Measurements from ENCODE around the gene JUND. TPM values are rescaled to one million over a fixed set of nuclear protein-coding genes. Genes with fewer than 3 reads are reported as not detected.
"Not testable (repeated sequence)": the region's sequence is repeated elsewhere in the genome, so short reads cannot be mapped to it uniquely, and the experiment has no call there.

JUND gene
- 1,564 TPM for total RNA-seq
- polyA plus RNA-seq = 10 to 100 TPM; 30.7 to 85.9 (median 58.8) TPM

- H3K27ac Mint-ChIP-seq = peak within 1 kb of the TSS; percentile 94 to 99 (median 99)
- peak within 1 kb of the TSS; percentile 78 for H3K4me3 ChIP-seq (ENCODE audit: low read depth, low read length)
- H3K9me3 Mint-ChIP-seq = peaks cover 0 to 14% (median 0%) of the 10 kb centered on the region in 7 donors
- DNase-seq (peak; percentile 98 to 99 (median 98)), ATAC-seq (ENCODE audit: low read depth in 2 of 2) (peak; percentile 72 to 76)
- H3K27ac ChIP-seq (ENCODE audit: insufficient read depth, low read length, poor library complexity, severe bottlenecking) = peak within 1 kb of the TSS; percentile 99
- peaks cover 13% of the 10 kb centered on the region for H3K36me3 Mint-ChIP-seq
- H3K4me1 ChIP-seq (ENCODE audit: control insufficient read depth, insufficient read depth, low read length, poor library complexity, severe bottlenecking) = peaks cover 50% of the 10 kb centered on the region
- H3K27me3 Mint-ChIP-seq = peaks cover 29% of the 10 kb centered on the region
- no peaks in the 10 kb centered on the region for H3K9me3 ChIP-seq (ENCODE audit: control insufficient read depth in 2 of 2, low read length in 2 of 2)
- H3K27me3 ChIP-seq (ENCODE audit: control insufficient read depth, insufficient read depth, low read length) = no peaks in the 10 kb centered on the region
- H3K36me3 ChIP-seq (ENCODE audit: control insufficient read depth, insufficient read depth, low read length) = peaks cover 13% of the 10 kb centered on the region
- H3K4me1 Mint-ChIP-seq = peaks cover 9 to 58% (median 37%) of the 10 kb centered on the region in 4 donors
- H3K4me3 Mint-ChIP-seq = peak within 1 kb of the TSS; percentile 95 to 99 (median 98)
Measured at GRCh38 chr19:18281082-18282020, at the start of gene JUND. Gene JUND, minus strand, starts transcription at chr19:18281622. Its CDS starts 138 bp downstream, at chr19:18281484.

- Mint-ChIP-seq H3K9me3 (no peaks in the 10 kb centered on the region), H3K27me3 (no peaks in the 10 kb centered on the region), H3K4me1 (peaks cover 4 to 11% (median 7%) of the 10 kb centered on the region in 4 donors), H3K4me3 (no peak overlapping the region), H3K36me3 (no peaks in the 10 kb centered on the region), H3K27ac (no peak overlapping the region)
- H3K36me3 ChIP-seq (ENCODE audit: control insufficient read depth, insufficient read depth, low read length) = no peaks in the 10 kb centered on the region
- H3K27ac ChIP-seq (ENCODE audit: insufficient read depth, low read length, poor library complexity, severe bottlenecking) = no peak overlapping the region
- H3K27me3 ChIP-seq (ENCODE audit: control insufficient read depth, insufficient read depth, low read length) = no peaks in the 10 kb centered on the region
- H3K4me3 ChIP-seq (ENCODE audit: low read depth, low read length) = no peak overlapping the region
- H3K4me1 ChIP-seq (ENCODE audit: control insufficient read depth, insufficient read depth, low read length, poor library complexity, severe bottlenecking) = peaks cover 10% of the 10 kb centered on the region
- no peak for ATAC-seq (ENCODE audit: low read depth in 2 of 2)
- no peaks in the 10 kb centered on the region for H3K9me3 ChIP-seq (ENCODE audit: control insufficient read depth in 2 of 2, low read length in 2 of 2)
- DNase-seq = no peak
Measured at GRCh38 chr19:18330868-18331267, 49.4 kb upstream of the JUND start.

- H3K27me3 ChIP-seq (ENCODE audit: control insufficient read depth, insufficient read depth, low read length) = no peaks in the 10 kb centered on the region
- peaks cover 10% of the 10 kb centered on the region for H3K4me1 ChIP-seq (ENCODE audit: control insufficient read depth, insufficient read depth, low read length, poor library complexity, severe bottlenecking)
- H3K4me3 Mint-ChIP-seq = peak overlapping the region in 1 of 4 donors; percentile 56
- H3K27me3 Mint-ChIP-seq = no peaks in the 10 kb centered on the region
- H3K36me3 Mint-ChIP-seq = no peaks in the 10 kb centered on the region
- H3K9me3 Mint-ChIP-seq = no peaks in the 10 kb centered on the region
- H3K4me1 Mint-ChIP-seq = peaks cover 4 to 11% (median 8%) of the 10 kb centered on the region in 4 donors
- H3K4me3 ChIP-seq (ENCODE audit: low read depth, low read length) = peak overlapping the region; percentile 75
- H3K27ac ChIP-seq (ENCODE audit: insufficient read depth, low read length, poor library complexity, severe bottlenecking) = peak overlapping the region; percentile 1
- ATAC-seq (ENCODE audit: low read depth in 2 of 2) (no peak), DNase-seq (no peak)
- H3K9me3 ChIP-seq (ENCODE audit: control insufficient read depth in 2 of 2, low read length in 2 of 2) = no peaks in the 10 kb centered on the region
- H3K27ac Mint-ChIP-seq = peak overlapping the region in 1 of 3 donors; percentile 48
- H3K36me3 ChIP-seq (ENCODE audit: control insufficient read depth, insufficient read depth, low read length) = no peaks in the 10 kb centered on the region
Measured at GRCh38 chr19:18329035-18329376, 47.6 kb upstream of the JUND start.

GRCh38 chr19:18328340-18329034 lies 47.1 kb upstream of the JUND start:
- peaks cover 5 to 16% (median 10%) of the 10 kb centered on the region in 4 donors for H3K4me1 Mint-ChIP-seq
- H3K4me1 ChIP-seq (ENCODE audit: control insufficient read depth, insufficient read depth, low read length, poor library complexity, severe bottlenecking) = peaks cover 15% of the 10 kb centered on the region
- H3K9me3 Mint-ChIP-seq = no peaks in the 10 kb centered on the region
- peak overlapping the region; percentile 1 for H3K27ac ChIP-seq (ENCODE audit: insufficient read depth, low read length, poor library complexity, severe bottlenecking)
- DNase-seq (peak; percentile 82 to 96 (median 89)), ATAC-seq (ENCODE audit: low read depth in 2 of 2) (peak; percentile 95 to 98)
- no peaks in the 10 kb centered on the region for H3K27me3 ChIP-seq (ENCODE audit: control insufficient read depth, insufficient read depth, low read length)
- H3K27me3 Mint-ChIP-seq = no peaks in the 10 kb centered on the region
- no peaks in the 10 kb centered on the region for H3K36me3 Mint-ChIP-seq
- H3K36me3 ChIP-seq (ENCODE audit: control insufficient read depth, insufficient read depth, low read length) = no peaks in the 10 kb centered on the region
- peak overlapping the region; percentile 75 for H3K4me3 ChIP-seq (ENCODE audit: low read depth, low read length)
- peak overlapping the region in 2 of 3 donors; percentile 48 to 73 for H3K27ac Mint-ChIP-seq
- peak overlapping the region; percentile 2 to 76 (median 52) for H3K4me3 Mint-ChIP-seq
- no peaks in the 10 kb centered on the region for H3K9me3 ChIP-seq (ENCODE audit: control insufficient read depth in 2 of 2, low read length in 2 of 2)

- no peak overlapping the region for H3K4me3 Mint-ChIP-seq
- Histone ChIP-seq H3K27me3 (ENCODE audit: control insufficient read depth, insufficient read depth, low read length) (no peaks in the 10 kb centered on the region), H3K4me1 (ENCODE audit: control insufficient read depth, insufficient read depth, low read length, poor library complexity, severe bottlenecking) (peaks cover 28% of the 10 kb centered on the region), H3K4me3 (ENCODE audit: low read depth, low read length) (no peak overlapping the region), H3K27ac (ENCODE audit: insufficient read depth, low read length, poor library complexity, severe bottlenecking) (no peak overlapping the region), H3K36me3 (ENCODE audit: control insufficient read depth, insufficient read depth, low read length) (no peaks in the 10 kb centered on the region), H3K9me3 (ENCODE audit: control insufficient read depth in 2 of 2, low read length in 2 of 2) (no peaks in the 10 kb centered on the region)
- H3K9me3 Mint-ChIP-seq = no peaks in the 10 kb centered on the region
- no peaks in the 10 kb centered on the region for H3K36me3 Mint-ChIP-seq
- DNase-seq = no peak
- peak overlapping the region in 1 of 3 donors; percentile 20 for H3K27ac Mint-ChIP-seq
- H3K27me3 Mint-ChIP-seq = no peaks in the 10 kb centered on the region
- ATAC-seq (ENCODE audit: low read depth in 2 of 2) = no peak
- peaks cover 14 to 30% (median 22%) of the 10 kb centered on the region in 4 donors for H3K4me1 Mint-ChIP-seq
Measured at GRCh38 chr19:18326772-18327171, 45.4 kb upstream of the JUND start.

- not testable (repeated sequence) for H3K9me3 ChIP-seq (ENCODE audit: control insufficient read depth in 2 of 2, low read length in 2 of 2)
Measured at GRCh38 chr19:18324373-18324731, 42.9 kb upstream of the JUND start.

GRCh38 chr19:18322759-18323460 lies 41.5 kb upstream of the JUND start, which contains the start of gene LSM4:
Gene LSM4, minus strand, starts transcription at chr19:18323076. Its CDS starts 56 bp downstream, at chr19:18323020.
- Mint-ChIP-seq H3K36me3 (peaks cover 3% of the 10 kb centered on the region), H3K27ac (peak within 1 kb of the TSS; percentile 91 to 97 (median 96)), H3K4me3 (peak within 1 kb of the TSS; percentile 78 to 94 (median 86)), H3K9me3 (peaks cover 0 to 2% (median 0%) of the 10 kb centered on the region in 7 donors), H3K4me1 (peaks cover 22 to 57% (median 34%) of the 10 kb centered on the region in 4 donors), H3K27me3 (no peaks in the 10 kb centered on the region)
- ATAC-seq (ENCODE audit: low read depth in 2 of 2) (peak; percentile 96), DNase-seq (peak; percentile 99 to 100 (median 99))
- Histone ChIP-seq H3K27me3 (ENCODE audit: control insufficient read depth, insufficient read depth, low read length) (no peaks in the 10 kb centered on the region), H3K9me3 (ENCODE audit: control insufficient read depth in 2 of 2, low read length in 2 of 2) (no peaks in the 10 kb centered on the region), H3K4me1 (ENCODE audit: control insufficient read depth, insufficient read depth, low read length, poor library complexity, severe bottlenecking) (peaks cover 52% of the 10 kb centered on the region), H3K27ac (ENCODE audit: insufficient read depth, low read length, poor library complexity, severe bottlenecking) (peak within 1 kb of the TSS; percentile 94), H3K36me3 (ENCODE audit: control insufficient read depth, insufficient read depth, low read length) (no peaks in the 10 kb centered on the region), H3K4me3 (ENCODE audit: low read depth, low read length) (peak within 1 kb of the TSS; percentile 77)

More at GRCh38 chr19:18324373-18324731, 42.9 kb upstream of the JUND start:
- H3K36me3 Mint-ChIP-seq; DNase-seq; H3K4me3 ChIP-seq (ENCODE audit: low read depth, low read length); ATAC-seq (ENCODE audit: low read depth in 2 of 2); H3K27me3 ChIP-seq (ENCODE audit: control insufficient read depth, insufficient read depth, low read length); H3K4me3 Mint-ChIP-seq; H3K27ac Mint-ChIP-seq; H3K36me3 ChIP-seq (ENCODE audit: control insufficient read depth, insufficient read depth, low read length); H3K27me3 Mint-ChIP-seq; H3K9me3 Mint-ChIP-seq: not testable (repeated sequence)
- Histone ChIP-seq H3K27ac (ENCODE audit: insufficient read depth, low read length, poor library complexity, severe bottlenecking) (peak overlapping the region; percentile 94), H3K4me1 (ENCODE audit: control insufficient read depth, insufficient read depth, low read length, poor library complexity, severe bottlenecking) (peaks cover 48% of the 10 kb centered on the region)
- peaks cover 27 to 53% (median 37%) of the 10 kb centered on the region in 4 donors for H3K4me1 Mint-ChIP-seq
